ENCODE results near the gene DIAPH2.

DIAPH2 gene

DNA sequence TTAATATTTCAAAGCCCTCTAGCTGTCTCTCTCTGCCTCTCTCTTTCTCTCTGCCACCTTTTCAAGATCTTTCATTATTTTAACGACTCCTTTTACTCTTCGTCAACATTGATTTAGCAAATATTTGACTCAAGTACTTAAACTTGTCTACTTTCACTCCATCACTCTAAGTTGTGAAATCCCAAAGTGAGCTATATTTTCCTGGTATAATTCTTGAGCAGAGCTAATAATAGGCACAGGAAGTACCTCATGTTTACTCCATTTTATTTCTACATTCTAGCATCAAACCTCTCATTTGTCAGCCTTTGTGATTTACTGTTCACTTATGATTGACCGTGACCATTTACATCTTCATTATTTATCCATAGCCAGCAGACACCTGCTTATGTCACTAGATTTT is 681.6 kb downstream of the DIAPH2 start:
- no peak overlapping the region for H3K4me3 ChIP-seq (ENCODE audit: control insufficient read depth, low read depth, low read length)
- no peak for TF ChIP-seq CTCF (conservative IDR thresholded peaks at IDR 0.05; ENCODE audit: control insufficient read depth, insufficient read depth, low read depth, low read length)
- peak; percentile 10 for DNase-seq (ENCODE audit: low read depth)

GRCh38 chrX:97367125-97367524 is 682.5 kb downstream of the DIAPH2 start:
- no peak for TF ChIP-seq CTCF (conservative IDR thresholded peaks at IDR 0.05; ENCODE audit: control insufficient read depth, insufficient read depth, low read depth, low read length)
- H3K4me3 ChIP-seq (ENCODE audit: control insufficient read depth, low read depth, low read length), result no peak overlapping the region
- peak; percentile 75 for DNase-seq (ENCODE audit: low read depth)

DNA sequence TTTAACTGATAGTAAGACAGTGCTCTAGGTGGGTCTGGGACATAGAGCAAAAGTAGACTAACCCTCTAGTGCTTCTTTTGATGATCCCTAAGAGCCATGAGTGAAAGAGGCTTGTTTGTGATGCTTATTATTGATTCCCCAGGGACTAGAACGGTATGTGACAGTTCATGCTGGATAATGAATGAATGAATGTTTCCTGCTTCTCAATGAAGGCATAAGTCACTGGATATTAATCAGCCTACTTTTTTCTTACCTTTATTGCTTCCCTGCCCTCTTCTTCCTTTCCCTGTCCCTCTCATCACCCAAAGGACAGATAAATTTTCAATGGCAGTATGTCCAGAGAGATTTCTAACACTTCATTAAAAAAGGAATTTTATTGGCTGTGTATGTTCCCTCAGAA is 685.3 kb downstream of the DIAPH2 start:
- no peak for DNase-seq (ENCODE audit: low read depth)
- no peak for TF ChIP-seq CTCF (conservative IDR thresholded peaks at IDR 0.05; ENCODE audit: control insufficient read depth, insufficient read depth, low read depth, low read length)
- H3K4me3 ChIP-seq (ENCODE audit: control insufficient read depth, low read depth, low read length), result no peak overlapping the region

DNA sequence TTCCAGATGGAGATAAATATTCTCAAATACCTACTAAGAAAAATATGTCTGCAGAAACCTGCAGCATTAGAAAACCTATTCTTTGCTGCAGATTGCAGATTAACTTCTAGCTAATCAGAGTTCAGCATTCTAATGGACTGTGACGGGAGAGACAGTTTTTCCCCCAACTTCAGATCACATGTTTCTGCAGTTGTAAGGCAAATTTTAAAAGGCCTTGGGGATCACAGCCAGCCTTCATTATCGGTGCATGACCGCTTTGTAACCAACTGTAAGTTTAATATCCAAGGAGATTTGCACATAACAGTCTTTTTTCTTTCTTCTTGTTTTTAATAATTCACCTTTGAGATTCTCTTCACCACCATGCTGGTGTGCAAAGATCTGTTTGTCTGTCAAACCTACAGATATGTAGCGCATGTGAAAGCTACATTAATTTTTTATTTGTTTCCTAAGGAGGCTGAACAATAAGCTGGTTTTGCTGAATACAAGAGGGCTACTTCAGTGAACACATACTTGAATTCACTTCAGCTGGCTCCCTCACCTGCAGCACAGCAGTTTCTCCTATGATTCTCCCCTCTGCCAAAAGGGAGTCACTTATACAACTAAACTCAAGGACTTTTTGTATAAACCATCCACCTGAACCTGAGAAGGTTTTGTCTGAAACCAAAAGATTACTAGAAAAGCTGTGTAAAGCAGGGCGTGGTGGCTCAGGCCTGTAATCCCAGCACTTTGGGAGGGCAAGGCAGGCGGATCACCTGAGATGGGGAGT is 687.5 kb downstream of the DIAPH2 start:
- H3K4me3 ChIP-seq (ENCODE audit: control insufficient read depth, low read depth, low read length), result no peak overlapping the region
- DNase-seq (ENCODE audit: low read depth), result no peak
- TF ChIP-seq CTCF (conservative IDR thresholded peaks at IDR 0.05; ENCODE audit: control insufficient read depth, insufficient read depth, low read depth, low read length), result no peak

DNA sequence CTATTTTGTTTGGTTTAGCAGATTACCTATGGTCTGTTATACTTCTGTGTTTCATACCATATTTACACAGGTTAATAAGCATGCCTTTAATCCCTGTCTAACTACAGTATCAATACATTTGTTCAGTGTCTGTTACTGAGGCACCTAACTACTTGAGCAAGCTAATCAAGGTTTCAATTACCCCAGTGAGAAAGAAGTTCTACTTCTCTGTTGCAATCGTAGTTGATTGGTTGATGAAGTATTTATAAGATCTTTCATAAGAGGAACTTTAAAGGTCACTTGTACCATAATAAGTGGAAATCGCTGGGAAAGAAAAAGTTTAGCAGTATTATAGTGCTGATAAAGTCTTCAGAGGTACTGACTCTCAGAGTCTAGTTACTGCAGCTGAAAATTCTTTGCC is 689.6 kb downstream of the DIAPH2 start:
- TF ChIP-seq CTCF (conservative IDR thresholded peaks at IDR 0.05; ENCODE audit: control insufficient read depth, insufficient read depth, low read depth, low read length), result no peak
- H3K4me3 ChIP-seq (ENCODE audit: control insufficient read depth, low read depth, low read length), result no peak overlapping the region
- DNase-seq (ENCODE audit: low read depth), result no peak

DNA sequence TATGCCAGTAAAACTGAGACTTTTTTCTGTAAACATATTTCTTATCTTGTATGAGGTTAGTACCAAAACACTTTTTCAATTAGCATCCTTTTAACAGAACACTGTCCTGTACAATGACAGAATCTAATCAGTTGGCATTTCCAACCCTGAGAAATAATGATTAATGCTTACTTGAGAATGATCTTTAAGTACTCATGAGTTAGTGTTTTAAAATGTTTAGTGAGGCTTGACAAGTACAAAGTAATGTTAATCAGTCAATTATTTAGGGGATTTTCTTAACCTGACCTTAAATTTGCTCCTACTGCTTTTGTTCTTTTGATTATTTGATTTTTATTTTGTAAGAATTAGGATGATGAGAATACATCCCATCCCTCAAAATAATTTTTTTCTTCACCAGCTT is 695.6 kb downstream of the DIAPH2 start:
- H3K4me3 ChIP-seq (ENCODE audit: control insufficient read depth, low read depth, low read length), result no peak overlapping the region
- DNase-seq (ENCODE audit: low read depth), result no peak
- TF ChIP-seq CTCF (conservative IDR thresholded peaks at IDR 0.05; ENCODE audit: control insufficient read depth, insufficient read depth, low read depth, low read length), result no peak
